Glutamatergic neuron (in vitro differentiated cells): ENCODE measurements around the gene UBE2E2. TPM values are rescaled to one million over a fixed set of nuclear protein-coding genes. Genes with fewer than 3 reads are reported as not detected.

Experiments
- DNase-seq: peaks from one replicate; pipeline ENCODE4 v3.0.0; 2022
- H3K27ac Mint-ChIP-seq: one replicate; pipeline ENCODE4 v1.8.0; 2020; ENCODE audit warnings: mild to moderate bottlenecking, mixed read lengths, inconsistent platforms; ENCODE audit not compliant: unreplicated experiment
- H3K27me3 Mint-ChIP-seq: one replicate; pipeline ENCODE4 v1.8.0; 2020; ENCODE audit warnings: mild to moderate bottlenecking, moderate library complexity, mixed read lengths, inconsistent platforms; ENCODE audit not compliant: unreplicated experiment
- H3K36me3 Mint-ChIP-seq: one replicate; pipeline ENCODE4 v1.8.0; 2020; ENCODE audit warnings: mild to moderate bottlenecking, mixed read lengths, inconsistent platforms; ENCODE audit not compliant: unreplicated experiment
- H3K4me1 Mint-ChIP-seq: one replicate; pipeline ENCODE4 v1.8.0; 2020; ENCODE audit warnings: mild to moderate bottlenecking, low read depth, mixed read lengths, inconsistent platforms; ENCODE audit not compliant: unreplicated experiment
- H3K4me3 Mint-ChIP-seq: one replicate; pipeline ENCODE4 v1.8.0; 2020; ENCODE audit warnings: mild to moderate bottlenecking, mixed read lengths, inconsistent platforms; ENCODE audit not compliant: unreplicated experiment
- H3K9me3 Mint-ChIP-seq: one replicate; pipeline ENCODE4 v1.8.0; 2020; ENCODE audit warnings: mild to moderate bottlenecking, moderate library complexity, mixed read lengths, inconsistent platforms; ENCODE audit not compliant: unreplicated experiment
- total RNA-seq: library from RNA; stranded (reverse); fragmentation: NEBNext Ultra II Directional; extraction: Animal tissue kit (Norgen Biotek cat#: 25700); gene quantifications from one replicate; pipeline ENCODE4 v1.2.1, GENCODE V29; 2021; ENCODE audit not compliant: unreplicated experiment
- TF ChIP-seq, protein P1 (sequence below): fragments of 200-600 bp; sonication (generic); IDR thresholded peaks from one replicate; pipeline ENCODE4 v1.5.0; 2021; ENCODE audit not compliant: partially characterized antibody, unreplicated experiment

UBE2E2 gene
- total RNA-seq, 1 donor from 2014 or later: 40.6 TPM

DNA sequence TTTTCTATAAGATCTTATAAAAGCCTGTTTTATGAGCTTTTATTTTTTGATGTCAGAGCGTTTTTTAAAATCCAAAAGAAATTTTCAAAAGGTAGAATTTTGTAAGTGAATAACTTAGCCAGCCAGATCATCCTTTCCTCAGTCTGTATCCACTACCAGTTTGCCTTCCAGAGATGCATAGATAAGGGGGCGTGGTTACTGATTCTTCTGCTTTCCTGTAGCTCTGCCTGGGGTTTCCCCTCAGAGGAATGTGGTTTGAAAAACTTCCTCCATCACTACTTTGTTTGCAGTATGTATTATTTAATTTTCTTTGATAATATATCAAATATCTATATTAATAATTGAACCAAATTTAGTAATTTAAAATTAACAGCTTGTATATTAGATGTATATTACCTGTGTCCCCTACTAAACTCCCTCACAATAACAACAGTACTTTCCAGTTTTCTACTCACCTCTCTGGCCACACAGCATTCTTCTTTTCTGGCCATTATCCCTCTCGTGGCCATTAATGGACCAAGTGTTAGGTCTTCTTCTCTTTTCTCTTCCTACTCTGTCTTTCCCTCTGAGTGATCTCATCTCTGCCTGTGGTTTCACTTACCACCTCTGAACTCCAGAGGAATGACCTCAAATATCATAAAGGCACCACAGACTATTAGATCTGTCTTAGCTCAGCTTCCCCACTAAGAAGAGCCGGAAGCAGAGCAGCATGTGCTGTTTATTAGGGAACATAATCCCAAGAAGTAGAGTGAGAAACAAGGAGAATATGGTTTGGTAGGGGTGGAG is 239.7 kb downstream of the UBE2E2 start:
- no peak overlapping the region for H3K4me3 Mint-ChIP-seq
- no peaks in the 10 kb centered on the region for H3K36me3 Mint-ChIP-seq
- no peak overlapping the region for H3K27ac Mint-ChIP-seq
- DNase-seq: no peak
- no peaks in the 10 kb centered on the region for H3K27me3 Mint-ChIP-seq
- TF ChIP-seq, protein P1, sequence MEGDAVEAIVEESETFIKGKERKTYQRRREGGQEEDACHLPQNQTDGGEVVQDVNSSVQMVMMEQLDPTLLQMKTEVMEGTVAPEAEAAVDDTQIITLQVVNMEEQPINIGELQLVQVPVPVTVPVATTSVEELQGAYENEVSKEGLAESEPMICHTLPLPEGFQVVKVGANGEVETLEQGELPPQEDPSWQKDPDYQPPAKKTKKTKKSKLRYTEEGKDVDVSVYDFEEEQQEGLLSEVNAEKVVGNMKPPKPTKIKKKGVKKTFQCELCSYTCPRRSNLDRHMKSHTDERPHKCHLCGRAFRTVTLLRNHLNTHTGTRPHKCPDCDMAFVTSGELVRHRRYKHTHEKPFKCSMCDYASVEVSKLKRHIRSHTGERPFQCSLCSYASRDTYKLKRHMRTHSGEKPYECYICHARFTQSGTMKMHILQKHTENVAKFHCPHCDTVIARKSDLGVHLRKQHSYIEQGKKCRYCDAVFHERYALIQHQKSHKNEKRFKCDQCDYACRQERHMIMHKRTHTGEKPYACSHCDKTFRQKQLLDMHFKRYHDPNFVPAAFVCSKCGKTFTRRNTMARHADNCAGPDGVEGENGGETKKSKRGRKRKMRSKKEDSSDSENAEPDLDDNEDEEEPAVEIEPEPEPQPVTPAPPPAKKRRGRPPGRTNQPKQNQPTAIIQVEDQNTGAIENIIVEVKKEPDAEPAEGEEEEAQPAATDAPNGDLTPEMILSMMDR: no peak
- no peaks in the 10 kb centered on the region for H3K9me3 Mint-ChIP-seq
- H3K4me1 Mint-ChIP-seq: no peaks in the 10 kb centered on the region

DNA sequence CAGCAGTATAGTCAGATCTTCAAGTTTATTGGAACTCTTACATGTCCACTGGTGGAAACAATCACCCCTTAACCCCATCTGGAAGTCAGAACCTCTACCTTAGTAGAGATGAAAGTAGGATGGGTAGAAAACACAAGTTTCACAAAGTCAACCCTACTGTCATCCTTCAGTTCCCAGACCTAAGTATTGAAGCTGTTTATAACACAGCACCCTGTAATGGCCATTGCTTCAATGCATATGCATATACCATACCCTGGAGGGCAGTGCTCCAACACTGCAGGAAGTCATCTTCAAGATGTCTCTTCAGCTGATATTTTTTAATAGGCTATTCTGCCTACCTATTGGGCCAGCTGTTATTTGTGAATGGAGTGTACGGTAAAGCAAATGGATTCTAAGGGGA is 241.3 kb downstream of the UBE2E2 start:
- Mint-ChIP-seq H3K9me3 (no peaks in the 10 kb centered on the region), H3K27ac (no peak overlapping the region), H3K27me3 (no peaks in the 10 kb centered on the region), H3K36me3 (no peaks in the 10 kb centered on the region), H3K4me3 (no peak overlapping the region), H3K4me1 (no peaks in the 10 kb centered on the region)
- TF ChIP-seq, protein P1: no peak
- DNase-seq: no peak

DNA sequence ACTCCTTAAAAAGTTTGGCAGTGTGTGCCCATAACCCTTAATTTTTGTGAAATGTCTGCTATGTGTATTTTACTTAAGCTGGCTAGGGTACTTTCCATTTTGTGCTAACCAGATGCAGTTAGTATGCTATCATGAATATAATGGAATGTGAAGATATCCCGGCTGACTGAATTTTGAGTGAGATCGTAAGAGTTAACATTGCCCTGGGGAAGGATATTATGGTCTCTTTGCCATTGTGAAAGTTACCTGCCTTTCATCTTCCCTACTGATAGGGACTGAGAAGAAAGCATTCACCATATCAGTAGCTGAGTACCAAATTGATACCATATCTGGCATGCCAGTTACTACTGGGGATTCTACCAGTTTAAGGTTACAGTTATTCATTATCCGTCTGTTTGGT is 243.2 kb downstream of the UBE2E2 start:
- Mint-ChIP-seq H3K36me3 (no peaks in the 10 kb centered on the region), H3K4me3 (no peak overlapping the region), H3K4me1 (no peaks in the 10 kb centered on the region), H3K9me3 (no peaks in the 10 kb centered on the region), H3K27me3 (no peaks in the 10 kb centered on the region), H3K27ac (no peak overlapping the region)
- no peak for DNase-seq
- TF ChIP-seq, protein P1: no peak

DNA sequence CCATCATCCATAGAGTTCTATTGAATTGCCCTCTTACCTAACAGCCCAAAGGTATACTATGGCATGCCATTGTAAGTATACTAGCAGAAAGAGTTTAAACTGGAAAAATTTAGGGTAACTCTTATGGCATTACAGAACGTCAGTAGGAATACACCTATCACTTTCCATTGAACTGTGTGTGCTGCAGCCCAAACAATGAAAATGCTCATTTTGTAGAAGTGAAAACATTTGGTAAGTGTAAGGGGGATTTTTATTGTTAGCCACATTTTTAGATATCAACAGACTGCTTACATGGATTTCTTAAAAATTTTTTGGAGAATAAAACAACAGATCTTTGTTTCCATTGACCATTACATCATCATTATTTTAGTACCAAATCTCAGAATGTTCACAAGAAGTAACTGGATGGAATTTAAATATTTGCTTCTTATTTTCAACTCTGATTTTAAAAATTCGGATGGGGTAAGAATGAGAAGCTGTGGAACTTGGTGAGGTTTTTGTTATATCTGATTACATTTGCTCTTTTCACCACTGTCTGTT is 245.9 kb downstream of the UBE2E2 start:
- TF ChIP-seq, protein P1: no peak
- H3K9me3 Mint-ChIP-seq: no peaks in the 10 kb centered on the region
- H3K27me3 Mint-ChIP-seq: no peaks in the 10 kb centered on the region
- H3K4me3 Mint-ChIP-seq: no peak overlapping the region
- no peak overlapping the region for H3K27ac Mint-ChIP-seq
- H3K4me1 Mint-ChIP-seq: no peaks in the 10 kb centered on the region
- DNase-seq: no peak
- no peaks in the 10 kb centered on the region for H3K36me3 Mint-ChIP-seq

DNA sequence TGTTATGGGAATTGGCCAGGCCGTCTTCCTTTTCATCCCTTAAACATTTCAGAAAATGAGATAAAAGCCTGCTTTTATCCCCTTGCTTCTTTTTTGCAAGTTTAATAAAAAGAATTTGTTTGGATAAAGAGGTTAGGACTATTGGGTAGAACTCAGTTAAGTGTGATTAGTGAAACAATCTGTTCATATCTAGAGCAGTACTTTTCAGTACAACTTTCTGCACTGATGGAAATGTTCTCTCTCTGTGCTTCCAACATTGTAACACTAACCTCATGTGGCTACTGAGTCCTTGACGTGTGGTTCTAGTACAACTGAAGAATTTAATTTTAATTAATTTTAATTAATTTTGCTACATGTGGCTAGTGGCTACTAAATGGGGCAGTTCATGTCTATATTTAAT is 246.9 kb downstream of the UBE2E2 start:
- Mint-ChIP-seq H3K4me1 (no peaks in the 10 kb centered on the region), H3K4me3 (no peak overlapping the region), H3K9me3 (no peaks in the 10 kb centered on the region), H3K27me3 (no peaks in the 10 kb centered on the region), H3K27ac (no peak overlapping the region), H3K36me3 (no peaks in the 10 kb centered on the region)
- TF ChIP-seq, protein P1: no peak
- DNase-seq: no peak
